NK-92 (cell line): Measurements from ENCODE around the gene SYTL3.
"Not testable (repeated sequence)": the region's sequence is repeated elsewhere in the genome, so short reads cannot be mapped to it uniquely, and the experiment has no call there.

Experiments used
- DNase-seq: peaks from one replicate; lab custom pipeline; 2025; ENCODE audit not compliant: unreplicated experiment; lab: John Stamatoyannopoulos, UW

Gene SYTL3

DNA sequence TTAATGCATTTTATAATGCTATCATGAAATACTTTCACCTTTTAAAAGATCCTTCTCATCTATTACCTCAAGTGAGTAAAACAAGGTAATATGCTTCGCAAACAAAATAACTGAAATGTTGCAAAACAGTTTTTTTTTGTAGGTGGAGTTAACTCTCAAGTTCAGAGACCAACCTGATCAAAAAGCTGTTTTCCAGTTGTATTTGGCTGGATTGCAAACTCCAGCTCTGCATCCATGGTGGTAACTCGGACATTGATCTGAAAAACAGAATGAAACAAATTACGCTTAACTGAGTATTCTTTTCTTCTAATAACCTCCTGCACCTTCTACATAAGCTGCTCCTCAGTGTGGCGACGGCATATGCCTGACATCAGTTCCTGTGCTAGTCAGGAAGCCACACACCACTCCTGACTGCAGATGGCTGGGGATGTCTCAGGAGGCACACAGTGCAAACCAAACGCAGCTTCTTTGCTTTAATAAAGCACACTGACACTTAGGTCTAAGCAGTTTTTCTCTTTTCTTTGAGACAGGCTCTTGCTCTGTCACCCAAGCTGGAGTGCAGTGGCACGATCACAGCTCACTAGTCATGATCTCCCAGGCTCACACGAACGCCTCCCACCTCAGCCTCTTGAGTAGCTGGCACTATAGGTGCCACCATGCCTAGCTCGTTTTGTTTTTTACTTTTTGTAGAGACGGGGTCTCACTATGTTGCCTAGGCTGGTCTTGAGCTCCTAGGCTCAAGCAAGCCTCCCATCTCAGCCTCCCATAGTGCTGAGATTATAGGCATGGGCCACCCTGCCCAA, 139.5 kb downstream of the SYTL3 start:
- no peak for DNase-seq

DNA sequence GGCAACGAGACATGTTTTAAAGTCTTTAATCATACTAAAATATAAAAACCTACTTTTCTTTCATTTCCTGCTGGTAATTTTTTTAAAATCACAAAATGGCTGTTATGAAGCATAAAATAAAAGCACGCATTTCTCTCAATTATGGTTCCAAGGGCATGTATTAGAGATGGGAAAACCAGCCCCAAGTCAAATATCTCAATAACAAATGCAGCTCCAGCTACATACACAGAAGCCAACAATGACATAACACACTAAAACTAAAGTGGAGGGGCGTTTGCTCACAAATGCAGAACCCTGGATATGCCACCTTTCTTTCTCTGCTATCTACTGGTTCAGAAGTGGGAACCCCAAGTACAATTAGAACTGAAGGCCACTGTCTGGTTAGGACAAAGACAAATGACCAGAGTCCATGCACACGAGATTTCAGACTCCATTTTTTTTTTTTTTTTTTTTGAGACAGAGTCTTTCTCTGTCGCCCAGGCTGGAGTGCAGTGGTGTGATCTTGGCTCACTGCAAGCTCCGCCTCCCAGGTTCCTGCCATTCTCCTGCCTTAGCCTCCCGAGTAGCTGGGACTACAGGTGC, 141.5 kb downstream of the SYTL3 start:
- no peak for DNase-seq

DNA sequence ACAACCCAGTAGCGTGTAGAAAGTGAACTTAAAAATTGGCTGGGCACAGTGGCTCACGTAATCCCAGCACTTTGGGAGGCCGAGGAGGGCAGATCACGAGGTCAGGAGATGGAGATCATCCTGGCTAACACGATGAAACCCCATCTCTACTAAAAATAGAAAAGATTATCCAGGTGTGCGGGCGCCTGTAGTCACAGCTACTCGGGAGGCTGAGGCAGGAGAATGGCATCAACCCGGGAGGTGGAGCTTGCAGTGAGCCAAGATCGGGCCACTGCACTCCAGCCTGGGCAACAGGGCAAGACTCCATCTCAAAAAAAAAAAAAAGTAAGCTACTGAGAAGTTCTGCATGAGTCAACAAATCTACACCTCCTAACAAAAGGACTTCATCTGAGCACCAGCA, 142.7 kb downstream of the SYTL3 start:
- not testable (repeated sequence) for DNase-seq

GRCh38 chr6:158793432-158793831, 143.6 kb downstream of the SYTL3 start:
- DNase-seq, result no peak

- no peak for DNase-seq
Observed at GRCh38 chr6:158795516-158795915, 145.7 kb downstream of the SYTL3 start.

DNA sequence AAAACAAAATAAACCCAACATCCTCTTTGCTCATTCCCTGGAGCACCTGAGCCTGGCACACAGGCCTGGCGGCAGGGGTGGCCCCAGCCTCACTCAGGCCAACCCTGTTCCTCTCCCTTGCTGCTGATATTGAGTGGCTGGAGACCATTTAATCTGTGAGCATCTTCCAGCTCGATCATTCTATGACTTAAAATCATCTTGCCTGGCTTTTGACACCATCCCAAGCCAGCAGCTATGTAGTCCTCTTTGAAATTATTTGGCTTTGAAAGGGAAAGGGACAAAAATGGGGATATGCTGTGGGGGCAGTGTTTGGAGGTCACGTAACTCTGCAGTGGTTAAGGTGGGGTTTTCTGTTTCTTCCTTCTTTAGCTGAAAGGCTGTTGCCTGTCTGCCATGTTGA, 146.5 kb downstream of the SYTL3 start:
- no peak for DNase-seq

DNA sequence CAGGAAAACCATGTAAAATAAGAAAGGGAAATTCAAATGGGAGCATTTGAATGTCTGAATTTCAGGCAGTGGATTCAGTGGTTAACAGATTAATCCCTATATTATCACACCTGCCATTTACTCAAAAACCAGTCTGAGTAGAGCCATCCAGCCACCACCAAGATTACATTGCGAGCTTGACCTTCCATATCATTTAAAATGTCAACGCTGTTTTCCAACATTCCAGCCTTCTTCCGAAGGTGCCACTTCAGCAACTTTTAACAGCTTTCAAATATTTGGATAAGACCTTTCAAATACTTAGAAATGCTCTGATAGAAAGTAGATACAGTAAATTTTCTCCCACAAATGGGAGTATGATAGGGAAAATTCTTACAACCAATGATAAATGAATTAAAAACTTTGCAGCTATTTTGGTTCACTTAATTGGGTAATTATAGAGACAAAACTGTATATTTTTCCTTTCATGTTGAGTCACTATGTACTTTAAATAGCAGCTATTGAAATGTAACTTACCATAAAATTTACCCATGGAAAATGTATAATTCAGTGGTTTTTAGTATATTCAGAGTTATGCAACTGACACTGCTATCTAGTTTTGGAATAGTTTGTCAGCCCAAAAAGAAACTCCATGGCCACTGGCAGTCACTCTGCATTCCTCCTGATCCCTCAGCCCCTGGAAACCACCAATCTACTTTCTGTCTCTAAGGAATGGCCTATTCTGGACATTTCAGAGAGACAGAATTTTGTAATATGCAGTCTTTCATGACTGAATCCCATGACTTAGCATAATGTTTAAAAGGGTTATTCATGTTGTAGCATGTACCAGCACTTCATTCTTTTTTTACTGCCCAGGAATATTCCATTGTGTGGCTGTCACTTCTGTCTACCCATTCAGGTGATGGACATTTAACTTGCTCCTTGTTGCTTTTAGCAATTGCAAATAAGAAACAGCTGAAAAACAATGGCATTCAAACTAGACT, 147.8 kb downstream of the SYTL3 start:
- DNase-seq, result no peak

DNA sequence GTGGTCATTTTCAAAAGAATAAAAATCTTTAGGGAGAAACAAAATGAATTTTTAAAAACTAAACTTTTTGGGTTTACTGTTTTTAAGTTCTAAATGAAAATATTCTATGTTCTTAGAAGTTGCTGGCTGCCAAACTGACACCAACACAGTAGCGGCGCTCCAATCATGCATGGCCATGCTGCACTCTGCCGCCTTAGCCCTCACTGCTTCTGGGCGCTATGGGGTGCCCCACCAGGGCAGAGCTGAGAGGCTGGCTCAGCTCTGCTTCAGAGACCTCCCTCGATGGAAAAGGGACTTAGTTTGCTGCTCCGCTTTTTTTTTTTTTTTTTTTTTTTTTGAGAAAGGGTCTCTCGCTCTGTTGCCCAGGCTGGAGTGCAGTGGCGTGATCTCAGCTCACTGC, 148.5 kb downstream of the SYTL3 start:
- DNase-seq, result no peak

DNA sequence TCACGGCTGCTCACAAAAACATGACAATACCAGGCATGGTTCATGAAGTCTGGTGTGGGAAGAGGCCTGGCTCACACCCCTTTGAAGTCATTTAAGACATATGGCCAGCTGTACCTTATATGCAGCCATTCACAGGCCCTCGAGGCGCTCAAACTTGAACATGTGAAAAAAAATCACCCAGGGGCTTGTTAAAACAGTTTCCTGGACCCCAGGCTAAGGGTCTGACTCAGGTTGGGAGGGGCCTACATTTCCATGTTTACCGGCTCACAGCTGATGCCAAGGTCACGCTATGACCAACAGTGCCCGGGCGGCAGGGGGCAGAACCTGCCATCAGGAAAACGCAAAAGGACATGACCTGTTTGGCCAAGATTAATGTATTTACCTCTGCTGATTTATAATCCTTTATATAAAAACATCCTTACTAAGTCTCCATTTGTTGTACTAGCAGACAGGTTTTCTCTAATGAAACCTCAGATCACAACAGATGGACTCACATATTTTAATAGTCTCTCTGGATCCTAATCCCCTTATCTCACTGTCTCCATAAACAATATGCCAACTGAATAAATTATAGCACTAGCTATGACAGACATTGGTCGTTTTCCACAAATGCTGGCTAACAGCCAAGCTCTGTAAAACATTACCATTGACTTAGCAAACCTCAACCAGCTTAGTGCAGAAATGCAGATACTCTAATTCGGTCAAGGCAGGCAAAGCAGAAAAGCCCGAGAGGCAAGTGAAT, 149.4 kb downstream of the SYTL3 start:
- no peak for DNase-seq

GRCh38 chr6:158801655-158802294, 151.9 kb downstream of the SYTL3 start:
- no peak for DNase-seq

GRCh38 chr6:158803733-158804143, 153.9 kb downstream of the SYTL3 start:
- DNase-seq, result no peak

- DNase-seq, result no peak
Observed at GRCh38 chr6:158804207-158804606, 154.4 kb downstream of the SYTL3 start.

DNA sequence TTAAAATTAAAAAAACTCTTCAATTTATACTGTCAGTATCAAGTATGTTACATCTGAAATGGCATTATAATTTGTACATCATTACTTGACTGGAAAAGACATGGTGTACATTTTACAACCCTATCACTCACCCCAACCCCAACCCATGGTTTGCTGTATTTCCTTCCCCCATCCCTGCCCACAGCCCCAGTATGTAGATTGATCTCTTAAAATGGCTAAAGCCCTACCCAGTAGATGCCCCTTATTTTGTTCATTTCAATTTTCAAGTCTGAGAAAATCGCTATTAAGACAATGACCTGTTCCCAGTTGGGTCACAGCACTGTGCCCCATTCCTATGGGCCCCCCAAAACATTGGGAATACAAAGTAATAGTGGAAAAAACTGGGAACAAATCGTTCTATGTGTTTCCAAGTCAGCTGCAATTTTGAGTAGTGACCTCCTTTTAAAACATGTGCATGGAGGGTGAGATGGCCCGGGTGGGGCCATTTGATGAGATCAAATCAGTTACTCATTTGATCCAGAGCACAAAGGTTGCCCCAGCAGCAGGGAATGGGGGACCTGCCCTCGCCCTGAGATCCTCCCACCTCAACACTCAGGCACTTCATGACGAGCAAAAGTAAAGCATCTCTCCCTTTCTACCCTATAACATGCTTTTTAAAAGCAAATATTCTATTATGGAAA, 156.0 kb downstream of the SYTL3 start:
- DNase-seq, result no peak

DNA sequence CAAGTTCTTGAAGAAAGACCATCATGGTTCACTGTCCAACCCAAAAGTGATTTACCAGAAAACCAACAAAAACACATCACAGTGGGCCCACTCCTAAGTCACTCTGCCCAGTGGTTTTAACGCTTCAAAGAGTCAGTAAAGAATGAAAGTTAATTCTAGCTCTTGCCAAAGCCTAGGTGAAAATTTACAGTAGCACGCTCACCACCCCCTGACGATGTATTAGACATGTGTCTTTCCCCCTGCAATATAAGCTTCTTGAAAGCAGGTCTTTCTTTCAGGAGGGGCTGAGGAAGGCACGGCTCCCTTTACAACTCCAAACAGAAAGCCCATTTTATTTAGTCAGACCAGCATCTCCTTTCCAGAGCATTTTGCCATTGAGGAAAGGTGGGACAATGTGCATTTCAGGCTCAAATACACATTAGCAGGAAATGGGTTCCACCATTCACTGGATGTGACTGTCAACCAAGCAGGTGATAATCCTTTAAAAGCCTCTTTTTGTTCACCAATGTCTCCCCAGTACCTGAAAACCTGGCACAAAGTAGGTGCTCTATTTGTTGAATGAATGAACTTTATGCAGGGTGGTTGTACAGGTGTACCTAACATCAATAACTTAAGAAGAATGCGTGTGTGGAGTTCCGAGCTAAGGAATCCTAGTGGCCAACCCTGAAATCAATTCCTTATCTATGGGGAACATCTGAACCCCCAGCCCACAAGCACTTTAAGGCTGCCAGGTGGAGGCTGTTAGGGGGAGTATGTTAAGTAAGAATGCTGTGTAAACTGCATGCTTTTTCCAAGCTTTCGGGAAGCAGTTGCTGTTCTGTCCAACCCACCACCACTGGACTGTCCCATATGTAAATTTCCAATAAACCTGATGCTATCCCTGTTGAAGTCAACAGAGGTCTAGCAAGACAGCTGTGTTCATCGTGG, 157.9 kb downstream of the SYTL3 start:
- no peak for DNase-seq

DNA sequence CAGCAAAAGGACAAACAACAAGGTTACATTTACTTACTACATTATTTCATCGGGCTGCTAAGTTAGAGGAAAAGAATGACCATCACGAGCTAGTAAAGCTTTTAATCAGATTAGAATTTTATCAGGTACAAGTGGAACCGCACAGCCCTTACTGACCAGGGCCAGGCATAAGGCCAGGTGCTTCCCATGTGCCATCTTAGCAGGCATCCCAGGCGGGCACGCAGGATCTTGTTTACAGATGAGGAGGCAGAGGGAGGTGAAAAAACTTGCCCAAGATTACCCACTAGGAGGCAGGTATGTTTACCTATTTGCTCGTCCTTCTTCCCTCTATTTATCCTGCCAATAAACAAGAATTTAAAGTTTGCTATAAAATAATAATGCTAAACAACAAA, 158.6 kb downstream of the SYTL3 start:
- DNase-seq, result no peak

GRCh38 chr6:158808941-158809678, 159.3 kb downstream of the SYTL3 start:
- no peak for DNase-seq

- DNase-seq, result no peak
Observed at GRCh38 chr6:158810155-158811095, 160.6 kb downstream of the SYTL3 start.
